ENCODE results near the gene HCN4.

HCN4 gene

GRCh38 chr15:73395671-73396070 lies 26.9 kb upstream of the HCN4 start:
- no peaks in the 10 kb centered on the region for H3K36me3 Mint-ChIP-seq (ENCODE audit: low read depth)
- H3K4me1 Mint-ChIP-seq: peaks cover 17% of the 10 kb centered on the region
- no peak for DNase-seq
- no peak for TF ChIP-seq CTCF (IDR thresholded peaks at IDR 0.05)
- no peak overlapping the region for H3K27ac Mint-ChIP-seq
- no peak overlapping the region for H3K4me3 Mint-ChIP-seq
- peaks cover 25% of the 10 kb centered on the region for H3K27me3 Mint-ChIP-seq (ENCODE audit: low read depth, poor library complexity)
- no peaks in the 10 kb centered on the region for H3K9me3 Mint-ChIP-seq

GRCh38 chr15:73394782-73395181 lies 26.0 kb upstream of the HCN4 start:
- DNase-seq: no peak
- TF ChIP-seq CTCF (IDR thresholded peaks at IDR 0.05): no peak
- Mint-ChIP-seq H3K36me3 (ENCODE audit: low read depth) (no peaks in the 10 kb centered on the region), H3K4me3 (no peak overlapping the region), H3K27me3 (ENCODE audit: low read depth, poor library complexity) (peaks cover 25% of the 10 kb centered on the region), H3K9me3 (no peaks in the 10 kb centered on the region), H3K4me1 (peaks cover 20% of the 10 kb centered on the region), H3K27ac (no peak overlapping the region)

GRCh38 chr15:73393336-73393735 lies 24.6 kb upstream of the HCN4 start:
- Mint-ChIP-seq H3K4me1 (peaks cover 12% of the 10 kb centered on the region), H3K4me3 (no peak overlapping the region), H3K9me3 (no peaks in the 10 kb centered on the region), H3K36me3 (ENCODE audit: low read depth) (no peaks in the 10 kb centered on the region), H3K27ac (no peak overlapping the region), H3K27me3 (ENCODE audit: low read depth, poor library complexity) (peaks cover 25% of the 10 kb centered on the region)
- no peak for TF ChIP-seq CTCF (IDR thresholded peaks at IDR 0.05)
- DNase-seq: no peak

- TF ChIP-seq CTCF (IDR thresholded peaks at IDR 0.05): no peak
- peaks cover 34% of the 10 kb centered on the region for H3K27me3 Mint-ChIP-seq (ENCODE audit: low read depth, poor library complexity)
- no peaks in the 10 kb centered on the region for H3K9me3 Mint-ChIP-seq
- H3K4me1 Mint-ChIP-seq: peaks cover 15% of the 10 kb centered on the region
- no peak overlapping the region for H3K4me3 Mint-ChIP-seq
- DNase-seq: no peak
- no peaks in the 10 kb centered on the region for H3K36me3 Mint-ChIP-seq (ENCODE audit: low read depth)
- no peak overlapping the region for H3K27ac Mint-ChIP-seq
These were observed 23.3 kb upstream of the HCN4 start for GRCh38 chr15:73392025-73392424.

GRCh38 chr15:73391128-73391872 lies 22.5 kb upstream of the HCN4 start:
- Mint-ChIP-seq H3K9me3 (no peaks in the 10 kb centered on the region), H3K4me1 (peaks cover 13% of the 10 kb centered on the region), H3K27ac (no peak overlapping the region), H3K4me3 (no peak overlapping the region), H3K36me3 (ENCODE audit: low read depth) (no peaks in the 10 kb centered on the region), H3K27me3 (ENCODE audit: low read depth, poor library complexity) (peaks cover 38% of the 10 kb centered on the region)
- no peak for DNase-seq
- TF ChIP-seq CTCF (IDR thresholded peaks at IDR 0.05): no peak

GRCh38 chr15:73389971-73390544 lies 21.3 kb upstream of the HCN4 start:
- Mint-ChIP-seq H3K9me3 (no peaks in the 10 kb centered on the region), H3K36me3 (ENCODE audit: low read depth) (no peaks in the 10 kb centered on the region), H3K4me1 (peaks cover 16% of the 10 kb centered on the region), H3K27ac (no peak overlapping the region), H3K4me3 (no peak overlapping the region), H3K27me3 (ENCODE audit: low read depth, poor library complexity) (peaks cover 40% of the 10 kb centered on the region)
- DNase-seq: no peak
- TF ChIP-seq CTCF (IDR thresholded peaks at IDR 0.05): no peak

Measured in nephron progenitor cell (in vitro differentiated cells).